Muscle layer of duodenum (tissue), 2 donors: ENCODE measurements around the gene INCA1.
"Not testable (repeated sequence)": the region's sequence is repeated elsewhere in the genome, so short reads cannot be mapped to it uniquely, and the experiment has no call there.

Experiments
- H3K27ac ChIP-seq: one replicate; pipeline ENCODE4 v1.7.0; 2013; ENCODE audit warnings: mild to moderate bottlenecking, low read length
- H3K27me3 ChIP-seq: one replicate; pipeline ENCODE4 v1.7.0; 2013; ENCODE audit warnings: low read depth, mild to moderate bottlenecking, control low read depth, low read length
- H3K36me3 ChIP-seq, 2 donors: one replicate each; pipeline ENCODE4 v1.7.0; 2013; ENCODE audit warnings: low read length in 2 of 2, control low read depth in 1 of 2, mild to moderate bottlenecking in 1 of 2; ENCODE audit not compliant: insufficient read depth in 2 of 2, control insufficient read depth in 1 of 2
- H3K4me1 ChIP-seq, 2 donors: one replicate each; pipeline ENCODE4 v1.7.0; 2013; ENCODE audit warnings: low read length in 2 of 2, mild to moderate bottlenecking in 2 of 2, control low read depth in 1 of 2, moderate library complexity in 1 of 2; ENCODE audit not compliant: insufficient read depth in 2 of 2, control insufficient read depth in 1 of 2
- H3K4me3 ChIP-seq, 2 donors: one replicate each; pipeline ENCODE4 v1.7.0; 2013; ENCODE audit warnings: low read length in 2 of 2, low read depth in 1 of 2, mild to moderate bottlenecking in 1 of 2
- H3K9me3 ChIP-seq, 2 donors: one replicate each; pipeline ENCODE4 v1.7.0; 2013; ENCODE audit warnings: low read length in 2 of 2, control low read depth in 1 of 2, mild to moderate bottlenecking in 1 of 2; ENCODE audit not compliant: control insufficient read depth in 1 of 2
- donor health status: healthy.

INCA1 gene

DNA sequence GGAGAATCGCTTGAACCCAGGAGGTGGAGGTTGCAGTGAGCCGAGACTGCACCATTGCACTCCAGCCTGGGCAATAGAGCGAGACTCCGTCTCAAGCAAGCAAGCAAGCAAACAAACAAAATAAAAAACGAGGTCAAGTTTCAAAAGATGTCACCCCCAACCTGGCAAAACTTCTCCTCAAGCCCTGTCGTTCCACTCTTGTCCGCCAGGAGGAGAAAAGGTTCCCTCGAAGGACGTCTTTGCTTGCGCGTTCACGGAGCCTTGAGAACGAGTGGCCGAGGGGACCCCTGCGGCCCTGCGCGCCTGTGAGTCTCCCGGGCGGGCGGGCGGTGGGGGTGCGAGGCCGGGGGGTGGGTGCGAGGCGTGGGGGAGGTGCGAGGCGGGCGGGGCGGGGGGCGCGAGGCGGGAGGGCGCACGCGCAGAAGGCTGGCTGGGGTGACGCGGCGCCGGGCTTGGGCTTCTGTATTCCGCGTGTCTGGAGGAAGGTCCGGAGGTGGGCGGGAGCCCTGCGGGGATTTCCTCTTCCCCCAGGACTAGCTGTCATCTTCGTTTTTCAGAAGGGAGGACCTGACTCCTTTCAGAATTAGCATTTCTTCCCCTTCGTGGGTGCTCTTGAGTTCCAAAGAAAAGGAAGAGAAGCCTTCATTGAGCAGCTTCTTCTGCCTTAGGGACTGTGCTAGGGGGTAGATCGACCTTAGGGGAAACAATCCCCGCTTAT, 34.2 kb upstream of the INCA1 start:
- Histone ChIP-seq H3K4me1 (no peaks in the 10 kb centered on the region), H3K36me3 (no peaks in the 10 kb centered on the region), H3K27ac (peak overlapping the region; percentile 74), H3K27me3 (no peaks in the 10 kb centered on the region), H3K9me3 (no peaks in the 10 kb centered on the region), H3K4me3 (peak overlapping the region; percentile 54 to 68)

DNA sequence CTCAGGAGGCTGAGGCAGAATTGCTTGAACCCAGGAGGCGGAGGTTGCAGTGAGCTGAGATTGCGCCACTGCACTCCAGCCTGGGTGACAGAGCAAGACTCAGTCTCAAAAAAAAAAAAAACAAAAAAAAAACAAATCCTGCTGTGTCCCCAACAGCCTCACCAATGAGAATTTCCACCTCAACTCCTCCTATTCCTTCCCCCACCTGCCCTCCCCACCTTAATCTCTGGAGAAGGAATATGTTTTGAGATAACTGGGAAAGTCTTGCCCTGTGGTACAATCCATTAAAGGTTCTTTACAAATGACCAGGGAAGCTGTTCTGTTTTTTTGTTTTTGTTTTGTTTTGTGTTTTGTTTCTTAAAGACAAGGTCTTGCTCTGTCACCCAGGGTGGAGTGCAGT, 32.8 kb upstream of the INCA1 start:
- H3K27me3 ChIP-seq, H3K4me3 ChIP-seq, H3K36me3 ChIP-seq, H3K27ac ChIP-seq, H3K9me3 ChIP-seq, H3K4me1 ChIP-seq: not testable (repeated sequence)

DNA sequence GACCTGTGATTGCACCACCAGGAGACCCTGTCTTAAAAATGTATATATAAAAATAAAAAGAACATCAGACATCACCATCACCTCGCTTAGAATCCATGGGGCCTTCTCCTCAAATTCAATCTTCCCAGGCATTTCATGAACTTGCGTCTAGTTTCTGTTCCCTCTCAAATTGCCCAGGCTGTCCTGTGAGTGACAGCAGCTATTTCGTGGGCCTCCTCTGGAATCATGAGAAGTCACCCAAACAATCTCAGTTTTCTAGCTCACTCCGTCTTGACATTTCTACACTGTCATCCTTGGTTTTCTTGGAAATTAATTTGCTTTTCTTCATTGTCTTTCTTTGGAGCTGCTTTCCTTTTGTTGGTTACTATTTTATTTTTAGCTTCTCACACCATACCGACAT, 30.6 kb upstream of the INCA1 start:
- peaks cover 0 to 20% of the 10 kb centered on the region in 2 donors for H3K36me3 ChIP-seq
- no peak overlapping the region for H3K27ac ChIP-seq
- no peaks in the 10 kb centered on the region for H3K27me3 ChIP-seq
- no peak overlapping the region for H3K4me3 ChIP-seq
- no peaks in the 10 kb centered on the region for H3K9me3 ChIP-seq
- H3K4me1 ChIP-seq, result no peaks in the 10 kb centered on the region

DNA sequence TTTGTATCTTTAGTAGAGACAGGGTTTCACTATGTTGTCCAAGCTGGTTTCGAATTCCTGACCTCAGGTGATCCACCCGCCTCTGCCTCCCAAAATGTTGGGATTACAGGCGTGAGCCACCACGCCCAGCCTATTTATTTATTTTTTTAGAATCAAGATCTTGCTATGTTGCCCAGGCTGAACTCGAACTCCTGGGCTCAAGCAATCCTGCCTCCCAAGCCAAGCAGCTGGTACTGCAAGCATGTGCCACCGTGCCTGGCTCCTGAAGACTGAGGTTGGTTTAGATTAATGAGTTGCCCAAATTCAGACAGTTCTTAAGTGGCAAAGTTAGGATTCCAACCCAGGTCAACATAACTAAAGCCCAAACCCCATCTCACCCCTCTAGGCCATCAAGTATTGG, 30.0 kb upstream of the INCA1 start:
- Histone ChIP-seq H3K27me3 (no peaks in the 10 kb centered on the region), H3K9me3 (no peaks in the 10 kb centered on the region), H3K4me3 (no peak overlapping the region), H3K27ac (no peak overlapping the region), H3K36me3 (peaks cover 0 to 26% of the 10 kb centered on the region in 2 donors), H3K4me1 (no peaks in the 10 kb centered on the region)

DNA sequence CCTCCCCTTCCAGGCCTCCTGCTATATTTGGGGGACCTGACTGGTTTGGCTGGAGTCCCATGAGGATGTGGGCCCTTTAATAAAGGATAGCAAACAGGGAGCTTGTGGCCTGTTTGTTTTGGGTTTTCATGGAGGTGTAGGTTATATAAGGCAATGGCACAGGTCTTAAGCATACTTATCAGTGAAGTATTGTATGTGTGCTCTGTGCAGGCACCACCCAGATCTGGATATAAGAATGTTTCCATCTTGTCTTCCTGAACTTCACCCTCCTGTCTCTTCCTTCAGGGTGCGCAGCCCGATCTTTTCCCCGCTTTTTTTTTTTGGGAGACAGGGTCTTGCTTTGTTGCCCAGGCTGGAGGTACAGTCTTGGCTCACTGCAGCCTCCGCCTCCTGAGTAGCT, 27.3 kb upstream of the INCA1 start:
- Histone ChIP-seq H3K27ac (no peak overlapping the region), H3K4me3 (no peak overlapping the region), H3K27me3 (no peaks in the 10 kb centered on the region), H3K4me1 (no peaks in the 10 kb centered on the region), H3K36me3 (peaks cover 9 to 50% of the 10 kb centered on the region in 2 donors), H3K9me3 (no peaks in the 10 kb centered on the region)

DNA sequence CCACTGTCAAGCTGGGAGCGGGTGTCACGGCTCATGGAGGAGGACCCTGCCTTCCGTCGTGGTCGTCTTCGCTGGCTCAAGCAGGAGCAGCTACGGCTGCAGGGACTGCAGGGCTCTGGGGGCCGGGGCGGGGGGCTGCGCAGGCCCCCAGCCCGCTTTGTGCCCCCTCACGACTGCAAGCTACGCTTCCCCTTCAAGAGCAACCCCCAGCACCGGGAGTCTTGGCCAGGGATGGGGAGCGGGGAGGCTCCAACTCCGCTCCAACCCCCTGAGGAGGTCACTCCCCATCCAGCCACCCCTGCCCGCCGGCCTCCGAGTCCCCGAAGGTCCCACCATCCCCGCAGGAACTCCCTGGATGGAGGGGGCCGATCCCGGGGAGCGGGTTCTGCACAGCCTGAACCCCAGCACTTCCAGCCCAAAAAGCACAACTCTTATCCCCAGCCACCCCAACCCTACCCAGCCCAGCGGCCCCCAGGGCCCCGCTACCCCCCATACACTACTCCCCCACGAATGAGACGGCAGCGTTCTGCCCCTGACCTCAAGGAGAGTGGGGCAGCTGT, 26.3 kb upstream of the INCA1 start:
- H3K4me1 ChIP-seq, result no peaks in the 10 kb centered on the region
- no peaks in the 10 kb centered on the region for H3K27me3 ChIP-seq
- H3K27ac ChIP-seq, result no peak overlapping the region
- H3K36me3 ChIP-seq, result peaks cover 18 to 60% of the 10 kb centered on the region in 2 donors
- no peaks in the 10 kb centered on the region for H3K9me3 ChIP-seq
- no peak overlapping the region for H3K4me3 ChIP-seq

DNA sequence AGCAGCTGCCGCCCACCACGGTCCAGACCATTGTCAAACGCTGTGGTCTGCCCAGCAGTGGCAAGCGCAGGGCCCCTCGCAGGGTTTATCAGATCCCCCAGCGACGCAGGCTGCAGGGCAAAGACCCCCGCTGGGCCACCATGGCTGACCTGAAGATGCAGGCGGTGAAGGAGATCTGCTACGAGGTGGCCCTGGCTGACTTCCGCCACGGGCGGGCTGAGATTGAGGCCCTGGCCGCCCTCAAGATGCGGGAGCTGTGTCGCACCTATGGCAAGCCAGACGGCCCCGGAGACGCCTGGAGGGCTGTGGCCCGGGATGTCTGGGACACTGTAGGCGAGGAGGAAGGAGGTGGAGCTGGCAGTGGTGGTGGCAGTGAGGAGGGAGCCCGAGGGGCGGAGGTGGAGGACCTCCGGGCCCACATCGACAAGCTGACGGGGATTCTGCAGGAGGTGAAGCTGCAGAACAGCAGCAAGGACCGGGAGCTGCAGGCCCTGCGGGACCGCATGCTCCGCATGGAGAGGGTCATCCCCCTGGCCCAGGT, 24.9 kb upstream of the INCA1 start:
- Histone ChIP-seq H3K4me3 (no peak overlapping the region), H3K4me1 (no peaks in the 10 kb centered on the region), H3K9me3 (no peaks in the 10 kb centered on the region), H3K27me3 (no peaks in the 10 kb centered on the region), H3K27ac (no peak overlapping the region), H3K36me3 (peaks cover 19 to 71% of the 10 kb centered on the region in 2 donors)

DNA sequence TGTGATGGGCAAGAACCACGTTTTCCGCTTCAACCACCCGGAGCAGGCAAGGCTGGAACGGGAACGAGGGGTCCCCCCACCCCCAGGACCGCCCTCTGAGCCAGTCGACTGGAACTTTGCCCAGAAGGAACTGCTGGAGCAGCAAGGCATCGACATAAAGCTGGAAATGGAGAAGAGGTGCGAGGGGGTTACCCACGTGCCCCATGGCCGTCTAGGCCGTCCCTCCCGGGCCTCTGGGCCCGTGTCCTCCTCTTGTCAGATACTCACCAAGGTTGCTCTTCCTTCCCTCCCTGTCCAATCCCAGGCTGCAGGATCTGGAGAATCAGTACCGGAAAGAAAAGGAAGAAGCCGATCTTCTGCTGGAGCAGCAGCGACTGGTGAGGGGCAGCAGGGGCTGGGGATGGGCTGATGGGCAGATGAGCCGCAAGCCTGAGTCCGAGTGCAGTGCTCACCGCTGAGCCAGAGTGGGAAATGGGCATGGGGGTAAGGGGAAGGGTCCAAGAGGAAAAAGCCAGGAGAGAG, 23.2 kb upstream of the INCA1 start:
- Histone ChIP-seq H3K36me3 (peaks cover 23 to 75% of the 10 kb centered on the region in 2 donors), H3K27ac (no peak overlapping the region), H3K4me1 (no peaks in the 10 kb centered on the region), H3K4me3 (no peak overlapping the region), H3K9me3 (no peaks in the 10 kb centered on the region), H3K27me3 (no peaks in the 10 kb centered on the region)

DNA sequence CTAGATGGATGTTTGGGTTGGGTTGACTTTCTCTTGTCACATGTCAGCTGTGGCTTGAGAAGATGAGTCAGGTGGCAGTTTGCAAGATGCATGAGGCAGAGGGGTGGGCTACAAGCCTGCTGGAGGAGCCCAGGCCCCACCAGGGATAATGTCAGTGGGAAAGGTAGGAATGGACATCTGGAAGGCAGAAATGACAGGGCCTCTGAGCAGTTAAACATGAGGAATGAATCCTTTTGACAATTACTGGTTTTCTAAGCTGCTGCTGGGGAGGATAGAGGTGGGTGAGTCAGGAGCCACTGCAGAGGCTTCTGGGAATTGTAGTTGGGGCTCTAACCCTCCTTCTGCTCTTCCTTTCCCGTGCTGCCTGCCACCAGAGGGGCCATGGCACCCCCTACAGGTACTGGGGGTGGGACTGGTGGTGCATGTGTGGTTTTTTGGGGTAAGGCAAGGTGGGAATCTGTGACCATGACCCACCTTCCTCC, 22.2 kb upstream of the INCA1 start:
- Histone ChIP-seq H3K9me3 (no peaks in the 10 kb centered on the region), H3K36me3 (peaks cover 28 to 78% of the 10 kb centered on the region in 2 donors), H3K4me1 (no peaks in the 10 kb centered on the region), H3K27ac (no peak overlapping the region), H3K27me3 (no peaks in the 10 kb centered on the region), H3K4me3 (no peak overlapping the region)

DNA sequence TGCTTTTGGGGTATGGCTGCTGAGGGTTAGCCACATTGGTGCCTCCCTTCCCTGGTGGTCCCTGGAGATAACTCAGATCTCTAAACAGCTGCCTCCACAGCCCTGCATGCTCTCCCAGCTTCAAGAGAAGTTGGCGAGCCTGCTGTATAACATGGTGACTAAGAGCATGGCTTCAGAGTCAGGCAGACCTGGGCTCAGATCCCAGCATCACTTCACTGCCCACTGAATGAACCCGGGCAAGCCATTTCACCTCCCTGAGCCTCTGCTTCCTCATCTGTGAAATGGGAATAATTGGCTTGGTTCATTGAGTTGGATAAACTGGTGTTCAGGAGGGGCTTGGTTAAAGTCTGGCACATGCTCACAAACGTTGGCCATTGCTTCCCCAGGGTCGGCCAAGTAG, 17.0 kb upstream of the INCA1 start:
- Histone ChIP-seq H3K4me1 (no peaks in the 10 kb centered on the region), H3K4me3 (no peak overlapping the region), H3K9me3 (no peaks in the 10 kb centered on the region), H3K36me3 (peaks cover 32 to 71% of the 10 kb centered on the region in 2 donors), H3K27ac (no peak overlapping the region), H3K27me3 (no peaks in the 10 kb centered on the region)

DNA sequence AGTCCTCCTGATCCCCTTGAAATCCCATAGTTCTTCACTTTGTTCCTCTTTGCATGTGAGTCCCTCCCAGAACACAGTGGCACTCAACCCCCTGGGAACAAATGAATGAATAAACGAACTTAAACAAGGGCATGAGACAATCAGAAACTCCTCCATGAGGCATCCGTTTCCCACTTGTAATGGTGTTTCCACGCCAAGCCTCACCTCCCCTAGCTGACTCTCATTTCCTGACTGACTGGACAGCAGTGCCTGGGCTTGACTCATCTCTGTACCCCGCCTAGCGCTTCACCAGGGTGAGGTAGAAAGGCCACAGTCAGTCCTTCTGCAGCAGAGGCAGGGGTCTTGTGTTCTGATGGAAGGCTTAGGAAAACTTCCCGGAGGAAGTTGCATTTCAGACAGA, 14.6 kb upstream of the INCA1 start:
- Histone ChIP-seq H3K36me3 (peaks cover 44 to 75% of the 10 kb centered on the region in 2 donors), H3K27ac (no peak overlapping the region), H3K9me3 (no peaks in the 10 kb centered on the region), H3K4me3 (no peak overlapping the region), H3K4me1 (no peaks in the 10 kb centered on the region), H3K27me3 (no peaks in the 10 kb centered on the region)
